ENCODE measurements around the gene AMTN. TPM values are rescaled to one million over a fixed set of nuclear protein-coding genes. Genes with fewer than 3 reads are reported as not detected.

The AMTN gene
- total and polyA plus RNA-seq, 2 of the 8 experiments (the other 6 are each of a cell fraction or from before 2014, with no cell fraction given), result not detected

- Histone ChIP-seq H3K27me3 (replicated peaks in 1 of 4; ENCODE audit: control insufficient read depth in 3 of 4, extremely low read depth in 1 of 4, insufficient read depth in 3 of 4, low read length in 3 of 4) (no peaks in the 10 kb centered on the region), H3K9ac (replicated peaks in 1 of 4; ENCODE audit: extremely low read depth in 1 of 4, low read depth in 3 of 4, low read length in 3 of 4) (no peak overlapping the region), H3K23ac (ENCODE audit: insufficient read length) (no peak overlapping the region), H3K79me2 (ENCODE audit: control insufficient read depth in 1 of 2, insufficient read depth in 2 of 2, low read length in 2 of 2) (no peaks in the 10 kb centered on the region), H2BK5ac (ENCODE audit: low read depth, low read length) (no peak overlapping the region), H4K5ac (ENCODE audit: insufficient read length, low read depth, low read length) (no peak overlapping the region), H2BK15ac (ENCODE audit: low read length) (no peak overlapping the region), H2AK5ac (ENCODE audit: low read depth, low read length) (no peak overlapping the region), H3K9me3 (ENCODE audit: insufficient read depth in 2 of 2, low read depth in 1 of 2, low read length in 1 of 2) (no peaks in the 10 kb centered on the region), H3K4me2 (ENCODE audit: insufficient read depth in 1 of 2, low read depth in 2 of 2, low read length in 2 of 2) (no peak overlapping the region), H4K20me1 (replicated peaks in 1 of 2; ENCODE audit: control insufficient read depth in 1 of 2, insufficient read depth in 2 of 2, low read length in 2 of 2) (no peaks in the 10 kb centered on the region), H3K36me3 (ENCODE audit: control insufficient read depth in 2 of 4, insufficient read depth in 4 of 4, low read length in 3 of 4) (no peaks in the 10 kb centered on the region), H3K56ac (replicated peaks; ENCODE audit: insufficient read length, low read depth, low read length) (no peak overlapping the region), H4K91ac (replicated peaks; ENCODE audit: insufficient read length, low read length) (no peak overlapping the region), H2BK20ac (ENCODE audit: low read length) (no peak overlapping the region), H3K18ac (ENCODE audit: extremely low read depth, low read length) (no peak overlapping the region), H3K4me1 (replicated peaks in 1 of 4; ENCODE audit: control insufficient read depth in 3 of 4, insufficient read depth in 4 of 4, low read length in 3 of 4) (no peaks in the 10 kb centered on the region), H3K27ac (ENCODE audit: low read depth, low read length) (no peak overlapping the region), H3K4ac (replicated peaks; ENCODE audit: insufficient read length, low read depth, low read length) (no peak overlapping the region), H3K4me3 (ENCODE audit: extremely low read depth in 1 of 4, insufficient read depth in 2 of 4, low read depth in 3 of 4, low read length in 4 of 4) (no peak overlapping the region), H2AFZ (ENCODE audit: low read length) (no peak overlapping the region), H3K23me2 (ENCODE audit: low read depth, low read length) (no peaks in the 10 kb centered on the region), H3K14ac (ENCODE audit: insufficient read length) (no peak overlapping the region), H2BK12ac (ENCODE audit: low read depth, low read length) (no peak overlapping the region), H3K79me1 (ENCODE audit: low read depth, low read length) (no peaks in the 10 kb centered on the region), H2BK120ac (replicated peaks; ENCODE audit: low read depth, low read length) (no peak overlapping the region), H4K8ac (ENCODE audit: extremely low read depth, insufficient read depth, low read length) (no peak overlapping the region)
- TF ChIP-seq TEAD4 (IDR thresholded peaks at IDR 0.05; ENCODE audit: low read depth, low read length) (no peak), RNF2 (IDR thresholded peaks at IDR 0.05; ENCODE audit: borderline replicate concordance, low read depth, low read length, missing control alignments, poor library complexity, severe bottlenecking) (no peak), KDM5A (IDR thresholded peaks at IDR 0.05; ENCODE audit: low read length) (no peak), SP1 (IDR thresholded peaks at IDR 0.05; ENCODE audit: low read depth, low read length) (no peak), TCF12 (IDR thresholded peaks at IDR 0.05; ENCODE audit: low read depth, low read length) (no peak), FOSL1 (IDR thresholded peaks at IDR 0.05; ENCODE audit: insufficient read depth, low read depth, low read length) (no peak), JUN (IDR thresholded peaks at IDR 0.05; ENCODE audit: low read depth, low read length) (no peak), SIX5 (IDR thresholded peaks at IDR 0.05; ENCODE audit: low read depth, low read length) (no peak)
- TF ChIP-seq, protein P1, sequence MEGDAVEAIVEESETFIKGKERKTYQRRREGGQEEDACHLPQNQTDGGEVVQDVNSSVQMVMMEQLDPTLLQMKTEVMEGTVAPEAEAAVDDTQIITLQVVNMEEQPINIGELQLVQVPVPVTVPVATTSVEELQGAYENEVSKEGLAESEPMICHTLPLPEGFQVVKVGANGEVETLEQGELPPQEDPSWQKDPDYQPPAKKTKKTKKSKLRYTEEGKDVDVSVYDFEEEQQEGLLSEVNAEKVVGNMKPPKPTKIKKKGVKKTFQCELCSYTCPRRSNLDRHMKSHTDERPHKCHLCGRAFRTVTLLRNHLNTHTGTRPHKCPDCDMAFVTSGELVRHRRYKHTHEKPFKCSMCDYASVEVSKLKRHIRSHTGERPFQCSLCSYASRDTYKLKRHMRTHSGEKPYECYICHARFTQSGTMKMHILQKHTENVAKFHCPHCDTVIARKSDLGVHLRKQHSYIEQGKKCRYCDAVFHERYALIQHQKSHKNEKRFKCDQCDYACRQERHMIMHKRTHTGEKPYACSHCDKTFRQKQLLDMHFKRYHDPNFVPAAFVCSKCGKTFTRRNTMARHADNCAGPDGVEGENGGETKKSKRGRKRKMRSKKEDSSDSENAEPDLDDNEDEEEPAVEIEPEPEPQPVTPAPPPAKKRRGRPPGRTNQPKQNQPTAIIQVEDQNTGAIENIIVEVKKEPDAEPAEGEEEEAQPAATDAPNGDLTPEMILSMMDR (IDR thresholded peaks at IDR 0.05; ENCODE audit: control extremely low read depth in 1 of 3, insufficient read depth in 1 of 3, low read depth in 1 of 3, low read length in 3 of 3), result no peak
- DNase-seq (ENCODE audit: low read depth in 1 of 2, low spot score in 2 of 2) (no peak), FAIRE-seq (no peak)
- ChIA-PET POLR2A (ENCODE audit: partially characterized antibody) (no interaction called here), CTCF (ENCODE audit: partially characterized antibody) (no interaction called here)
Observed at GRCh38 chr4:70538869-70539268, 20.5 kb downstream of the AMTN start.
